GM12874 (cell line): ENCODE data around the gene TPK1.
A peak's percentile ranks its signal among the peaks of the same experiment; 100 is the strongest.

Source experiments
- TF ChIP-seq, protein P1 (sequence below): IDR thresholded peaks from 2 replicates; pipeline ENCODE4 v1.5.1; 2011; ENCODE audit warnings: low read depth, mild to moderate bottlenecking, control low read depth, low read length, moderate library complexity; ENCODE audit not compliant: insufficient read depth

TPK1 gene

DNA sequence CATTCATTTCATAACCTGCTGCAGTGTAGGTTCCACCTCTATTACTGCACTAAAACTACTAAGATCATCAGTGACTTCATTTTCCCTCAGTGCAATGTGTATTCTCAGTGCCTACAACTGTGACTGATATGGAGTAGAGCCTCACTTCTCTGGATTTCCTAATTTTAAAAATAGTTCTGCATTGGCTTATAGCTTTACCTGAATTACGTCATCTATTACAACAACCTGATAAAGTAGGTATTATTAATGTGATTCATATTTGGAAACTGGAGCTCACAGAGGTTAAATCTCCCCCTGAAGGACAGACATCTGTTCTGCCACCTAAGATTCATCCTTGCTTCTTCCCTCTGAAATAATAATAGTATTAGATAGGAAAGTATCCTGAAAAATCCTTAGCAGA is 361.5 kb downstream of the TPK1 start:
- TF ChIP-seq, protein P1, sequence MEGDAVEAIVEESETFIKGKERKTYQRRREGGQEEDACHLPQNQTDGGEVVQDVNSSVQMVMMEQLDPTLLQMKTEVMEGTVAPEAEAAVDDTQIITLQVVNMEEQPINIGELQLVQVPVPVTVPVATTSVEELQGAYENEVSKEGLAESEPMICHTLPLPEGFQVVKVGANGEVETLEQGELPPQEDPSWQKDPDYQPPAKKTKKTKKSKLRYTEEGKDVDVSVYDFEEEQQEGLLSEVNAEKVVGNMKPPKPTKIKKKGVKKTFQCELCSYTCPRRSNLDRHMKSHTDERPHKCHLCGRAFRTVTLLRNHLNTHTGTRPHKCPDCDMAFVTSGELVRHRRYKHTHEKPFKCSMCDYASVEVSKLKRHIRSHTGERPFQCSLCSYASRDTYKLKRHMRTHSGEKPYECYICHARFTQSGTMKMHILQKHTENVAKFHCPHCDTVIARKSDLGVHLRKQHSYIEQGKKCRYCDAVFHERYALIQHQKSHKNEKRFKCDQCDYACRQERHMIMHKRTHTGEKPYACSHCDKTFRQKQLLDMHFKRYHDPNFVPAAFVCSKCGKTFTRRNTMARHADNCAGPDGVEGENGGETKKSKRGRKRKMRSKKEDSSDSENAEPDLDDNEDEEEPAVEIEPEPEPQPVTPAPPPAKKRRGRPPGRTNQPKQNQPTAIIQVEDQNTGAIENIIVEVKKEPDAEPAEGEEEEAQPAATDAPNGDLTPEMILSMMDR, result no peak

DNA sequence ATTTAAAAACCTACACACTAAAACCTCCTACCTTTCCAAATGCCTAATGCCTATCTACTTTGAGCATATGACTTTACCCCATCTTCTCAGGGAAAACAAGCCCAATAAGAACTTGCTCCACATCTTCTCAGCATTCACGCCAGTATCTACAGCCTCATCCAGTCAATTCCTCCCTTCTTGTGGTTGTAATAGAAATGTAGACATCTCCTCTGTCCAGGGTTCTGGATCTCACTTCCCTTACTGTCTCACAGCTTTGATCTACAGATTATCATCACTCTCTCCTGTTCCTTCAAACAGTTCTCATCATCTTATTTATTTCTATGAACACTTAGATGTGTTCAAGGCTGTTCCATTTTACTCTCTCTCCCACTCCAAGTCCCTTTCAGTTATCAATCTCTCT is 361.9 kb downstream of the TPK1 start:
- TF ChIP-seq, protein P1, result no peak

DNA sequence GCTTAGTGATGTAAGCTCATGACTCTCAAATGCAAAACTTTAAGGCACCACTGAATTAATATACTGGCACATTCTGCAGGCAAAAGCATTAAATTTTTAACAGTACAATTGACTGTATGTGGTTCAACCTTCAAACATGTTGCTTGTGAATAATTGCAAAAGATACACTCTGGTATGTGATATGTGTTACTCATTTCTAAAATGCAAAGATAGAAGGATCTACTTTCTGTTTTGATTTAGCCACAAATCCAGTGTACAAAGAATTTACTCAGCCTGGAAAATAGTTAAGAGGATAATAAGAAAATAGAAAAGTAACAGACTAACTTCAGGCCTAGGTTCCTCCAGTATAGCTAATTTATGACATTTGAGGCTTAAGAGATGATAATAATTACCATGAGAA is 365.8 kb downstream of the TPK1 start:
- TF ChIP-seq, protein P1, result no peak

DNA sequence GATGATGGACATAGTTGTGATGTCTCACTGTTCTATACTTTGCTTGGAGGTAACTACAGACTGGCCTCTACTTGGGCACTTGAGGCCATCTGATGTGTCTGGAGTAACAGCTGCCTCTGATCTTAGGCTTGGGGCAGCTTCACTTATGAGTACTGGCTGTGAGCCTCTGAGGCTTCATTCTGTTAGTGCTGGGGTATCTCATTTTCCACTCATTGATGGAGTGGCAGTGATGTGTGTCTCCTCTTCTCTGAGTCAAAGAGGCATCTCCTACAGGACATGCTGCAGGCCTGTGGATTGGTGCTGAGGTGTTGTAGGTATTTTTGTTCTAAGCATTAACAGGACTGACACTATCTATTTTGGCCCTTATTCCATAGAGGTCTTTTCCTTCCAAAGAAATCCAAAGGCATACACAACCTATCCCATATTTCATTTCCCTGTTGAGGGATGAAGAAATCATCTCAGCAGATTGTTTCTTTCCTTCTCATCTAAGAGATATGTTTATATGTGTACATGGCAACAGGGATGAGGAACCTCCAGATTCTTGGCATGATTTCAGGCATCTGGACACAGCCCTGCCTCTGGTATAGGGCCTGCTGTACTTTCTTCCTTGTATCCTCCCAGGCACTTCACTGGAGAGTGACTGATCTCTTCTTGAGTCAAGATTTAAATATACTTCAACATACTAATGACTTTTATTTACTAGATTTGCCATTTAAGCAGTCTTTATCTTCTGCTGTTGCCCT is 366.7 kb downstream of the TPK1 start:
- TF ChIP-seq, protein P1, result no peak

DNA sequence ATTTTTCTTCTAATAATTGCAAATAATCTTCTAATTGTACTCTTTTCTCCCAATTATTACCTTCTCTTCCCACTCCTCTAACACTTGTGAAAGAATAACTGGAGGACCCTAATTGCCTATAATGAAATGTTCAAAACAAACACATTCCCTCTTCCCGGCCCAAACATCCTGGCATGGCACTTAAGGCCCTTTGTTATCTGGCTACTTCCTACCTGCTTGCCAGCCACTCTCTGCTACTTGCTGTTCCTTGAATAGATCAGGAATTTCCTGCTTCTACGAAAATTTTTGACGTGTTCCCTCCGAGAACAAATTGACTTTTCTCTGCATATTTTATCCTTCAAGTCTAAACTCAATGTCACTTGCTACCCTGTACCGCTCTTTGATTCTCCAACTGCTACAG is 376.2 kb downstream of the TPK1 start:
- TF ChIP-seq, protein P1, result no peak

DNA sequence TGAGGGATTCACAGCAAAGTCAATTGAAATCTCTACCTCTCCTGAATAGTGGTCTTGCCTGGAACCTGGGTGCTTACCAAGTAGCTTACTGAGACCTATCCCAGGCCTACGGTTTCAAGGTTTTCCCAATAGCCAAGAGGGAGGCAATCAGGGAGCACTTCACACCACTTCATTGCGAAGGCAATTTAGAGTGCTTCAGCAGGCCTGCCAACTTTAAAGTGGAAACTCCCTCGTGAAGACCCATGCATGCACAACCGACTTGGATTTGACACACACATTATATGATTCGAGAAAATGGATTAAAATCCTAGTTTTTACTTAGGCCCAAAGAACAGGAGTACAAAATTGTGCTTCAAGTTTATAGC is 380.8 kb downstream of the TPK1 start:
- TF ChIP-seq, protein P1, result no peak

DNA sequence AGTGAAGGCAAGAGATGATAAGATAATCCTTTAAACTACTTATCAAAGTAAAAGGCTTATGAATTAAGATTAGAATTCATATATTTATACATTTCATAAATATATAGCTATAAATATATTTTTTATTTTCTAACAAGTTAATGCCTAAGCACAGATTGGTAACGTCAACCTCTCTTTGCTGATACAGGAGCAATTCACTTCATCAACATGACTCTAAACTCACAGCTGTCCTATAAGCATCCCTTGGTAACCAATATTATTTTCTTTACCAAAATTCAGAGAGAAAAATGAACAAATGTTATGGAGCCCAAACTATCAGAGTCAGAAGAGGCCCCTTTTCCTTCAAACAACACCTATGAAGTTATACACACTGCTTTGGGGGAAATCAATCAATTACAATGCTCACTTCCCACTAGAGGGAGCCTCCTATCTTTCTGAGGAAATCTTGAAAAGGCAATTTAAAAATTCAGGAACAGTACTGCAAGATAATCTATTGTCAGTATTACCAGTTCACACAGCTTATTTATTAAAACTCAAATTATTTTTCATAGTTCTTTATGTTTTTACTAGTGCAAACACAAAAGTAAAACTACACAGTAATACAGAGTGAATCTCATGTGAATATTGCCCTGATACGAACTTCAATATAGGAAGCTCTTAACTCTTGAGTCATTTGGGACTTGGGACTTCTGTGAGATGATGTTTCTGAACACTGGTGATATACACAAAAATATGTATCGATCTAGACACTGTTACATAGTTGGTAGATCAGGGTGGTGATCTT is 381.4 kb downstream of the TPK1 start:
- TF ChIP-seq, protein P1, result peak; percentile 4; the same call in 1 of the 2 replicates
